ENCODE results near the gene TMEM79. TPM values are rescaled to one million over a fixed set of nuclear protein-coding genes. Genes with fewer than 3 reads are reported as not detected.
"Not testable (repeated sequence)": the region's sequence is repeated elsewhere in the genome, so short reads cannot be mapped to it uniquely, and the experiment has no call there.

Gene TMEM79
- total RNA-seq, 2 donors from 2014 or later, result 13.7 to 14.5 TPM

- Mint-ChIP-seq H3K9me3 (no peaks in the 10 kb centered on the region), H3K27me3 (no peaks in the 10 kb centered on the region), H3K27ac (no peak overlapping the region), H3K4me1 (no peaks in the 10 kb centered on the region), H3K36me3 (ENCODE audit: low read depth) (peaks cover 49% of the 10 kb centered on the region), H3K4me3 (no peak overlapping the region)
- ATAC-seq (replicated peaks), result no peak
Observed at GRCh38 chr1:156303241-156303640, 19.1 kb downstream of the TMEM79 start.

- no peak overlapping the region for H3K27ac Mint-ChIP-seq
- ATAC-seq (replicated peaks), result no peak
- H3K36me3 Mint-ChIP-seq (ENCODE audit: low read depth), result peaks cover 66% of the 10 kb centered on the region
- no peaks in the 10 kb centered on the region for H3K27me3 Mint-ChIP-seq
- no peaks in the 10 kb centered on the region for H3K9me3 Mint-ChIP-seq
- no peak overlapping the region for H3K4me3 Mint-ChIP-seq
- no peaks in the 10 kb centered on the region for H3K4me1 Mint-ChIP-seq
Observed at GRCh38 chr1:156305215-156305614, 21.1 kb downstream of the TMEM79 start.

GRCh38 chr1:156308078-156308477, 24.0 kb downstream of the TMEM79 start:
- no peaks in the 10 kb centered on the region for H3K9me3 Mint-ChIP-seq
- H3K27me3 Mint-ChIP-seq, result no peaks in the 10 kb centered on the region

GRCh38 chr1:156310962-156311361, 26.8 kb downstream of the TMEM79 start:
- H3K4me1 Mint-ChIP-seq, result no peaks in the 10 kb centered on the region
- no peaks in the 10 kb centered on the region for H3K9me3 Mint-ChIP-seq
- H3K36me3 Mint-ChIP-seq (ENCODE audit: low read depth), result peaks cover 97% of the 10 kb centered on the region
- no peak overlapping the region for H3K27ac Mint-ChIP-seq
- no peak for ATAC-seq (replicated peaks)
- H3K27me3 Mint-ChIP-seq, result no peaks in the 10 kb centered on the region
- H3K4me3 Mint-ChIP-seq, result no peak overlapping the region

More at GRCh38 chr1:156308078-156308477, 24.0 kb downstream of the TMEM79 start:
- no peak for ATAC-seq (replicated peaks)
- Mint-ChIP-seq H3K4me3 (no peak overlapping the region), H3K27ac (peak overlapping the region; percentile 37), H3K4me1 (no peaks in the 10 kb centered on the region), H3K36me3 (ENCODE audit: low read depth) (peaks cover 94% of the 10 kb centered on the region)

- H3K9me3 Mint-ChIP-seq, result no peaks in the 10 kb centered on the region
- H3K4me1 Mint-ChIP-seq, result no peaks in the 10 kb centered on the region
- H3K27ac Mint-ChIP-seq, result peak overlapping the region; percentile 34
- H3K4me3 Mint-ChIP-seq, result no peak overlapping the region
- ATAC-seq (replicated peaks), result no peak
- peaks cover 100% of the 10 kb centered on the region for H3K36me3 Mint-ChIP-seq (ENCODE audit: low read depth)
- no peaks in the 10 kb centered on the region for H3K27me3 Mint-ChIP-seq
Observed at GRCh38 chr1:156316909-156317308, 32.8 kb downstream of the TMEM79 start.

GRCh38 chr1:156319664-156320063, 35.5 kb downstream of the TMEM79 start:
- no peaks in the 10 kb centered on the region for H3K4me1 Mint-ChIP-seq
- no peaks in the 10 kb centered on the region for H3K9me3 Mint-ChIP-seq
- H3K27me3 Mint-ChIP-seq, result no peaks in the 10 kb centered on the region
- ATAC-seq (replicated peaks), result no peak
- no peak overlapping the region for H3K4me3 Mint-ChIP-seq
- H3K36me3 Mint-ChIP-seq (ENCODE audit: low read depth), result peaks cover 100% of the 10 kb centered on the region
- H3K27ac Mint-ChIP-seq, result no peak overlapping the region

- no peaks in the 10 kb centered on the region for H3K27me3 Mint-ChIP-seq
- no peak for ATAC-seq (replicated peaks)
- no peaks in the 10 kb centered on the region for H3K4me1 Mint-ChIP-seq
- no peaks in the 10 kb centered on the region for H3K9me3 Mint-ChIP-seq
- H3K4me3 Mint-ChIP-seq, result no peak overlapping the region
- H3K36me3 Mint-ChIP-seq (ENCODE audit: low read depth), result peaks cover 100% of the 10 kb centered on the region
- no peak overlapping the region for H3K27ac Mint-ChIP-seq
Observed at GRCh38 chr1:156320560-156320959, 36.4 kb downstream of the TMEM79 start.

GRCh38 chr1:156323179-156323578, 39.1 kb downstream of the TMEM79 start:
- ATAC-seq (replicated peaks); H3K4me3 Mint-ChIP-seq; H3K9me3 Mint-ChIP-seq; H3K27me3 Mint-ChIP-seq; H3K4me1 Mint-ChIP-seq; H3K27ac Mint-ChIP-seq: not testable (repeated sequence)
- peaks cover 89% of the 10 kb centered on the region for H3K36me3 Mint-ChIP-seq (ENCODE audit: low read depth)

- Mint-ChIP-seq H3K9me3 (no peaks in the 10 kb centered on the region), H3K4me3 (peak overlapping the region; percentile 100), H3K27ac (peak overlapping the region; percentile 92), H3K36me3 (ENCODE audit: low read depth) (peaks cover 74% of the 10 kb centered on the region), H3K27me3 (no peaks in the 10 kb centered on the region), H3K4me1 (peaks cover 24% of the 10 kb centered on the region)
- ATAC-seq (replicated peaks), result no peak
Observed at GRCh38 chr1:156336242-156336641, 52.1 kb downstream of the TMEM79 start.

- Mint-ChIP-seq H3K27ac (peak overlapping the region; percentile 92), H3K9me3 (no peaks in the 10 kb centered on the region), H3K36me3 (ENCODE audit: low read depth) (peaks cover 64% of the 10 kb centered on the region), H3K4me3 (peak overlapping the region; percentile 100), H3K27me3 (no peaks in the 10 kb centered on the region), H3K4me1 (peaks cover 24% of the 10 kb centered on the region)
- ATAC-seq (replicated peaks), result peak; percentile 0
Observed at GRCh38 chr1:156337052-156337887, 53.1 kb downstream of the TMEM79 start.

- H3K9me3 Mint-ChIP-seq, result no peaks in the 10 kb centered on the region
- peak overlapping the region; percentile 92 for H3K27ac Mint-ChIP-seq
- H3K4me1 Mint-ChIP-seq, result peaks cover 24% of the 10 kb centered on the region
- H3K27me3 Mint-ChIP-seq, result no peaks in the 10 kb centered on the region
- H3K36me3 Mint-ChIP-seq (ENCODE audit: low read depth), result peaks cover 58% of the 10 kb centered on the region
- H3K4me3 Mint-ChIP-seq, result peak overlapping the region; percentile 100
- ATAC-seq (replicated peaks), result no peak
Observed at GRCh38 chr1:156337888-156338179, 53.7 kb downstream of the TMEM79 start.

GRCh38 chr1:156338180-156338976, 54.3 kb downstream of the TMEM79 start, which contains the start of the genes CCT3 and TSACC:
TSS of gene CCT3 (minus strand) at chr1:156338292. CDS start at chr1:156338184, 108 bp downstream.
TSS of gene TSACC (plus strand) at chr1:156338526. CDS start at chr1:156339758, 1,232 bp downstream.
- peaks cover 24% of the 10 kb centered on the region for H3K4me1 Mint-ChIP-seq
- H3K4me3 Mint-ChIP-seq, result peak within 1 kb of the TSS; percentile 100
- H3K27ac Mint-ChIP-seq, result peak within 1 kb of the TSS; percentile 92
- ATAC-seq (replicated peaks), result peak; percentile 96
- peaks cover 52% of the 10 kb centered on the region for H3K36me3 Mint-ChIP-seq (ENCODE audit: low read depth)
- H3K27me3 Mint-ChIP-seq, result no peaks in the 10 kb centered on the region
- H3K9me3 Mint-ChIP-seq, result no peaks in the 10 kb centered on the region

Measured in activated T-helper 17 cell treated with anti-CD3 and anti-CD28 coated beads, Interleukin-2, amount 50 U/mL, for 72 hours (primary cell).